ENCODE measurements around the gene ZFHX3.

Gene ZFHX3

GRCh38 chr16:73037331-73037745, 10.6 kb downstream of the ZFHX3 start:
- DNase-seq = no peak

DNA sequence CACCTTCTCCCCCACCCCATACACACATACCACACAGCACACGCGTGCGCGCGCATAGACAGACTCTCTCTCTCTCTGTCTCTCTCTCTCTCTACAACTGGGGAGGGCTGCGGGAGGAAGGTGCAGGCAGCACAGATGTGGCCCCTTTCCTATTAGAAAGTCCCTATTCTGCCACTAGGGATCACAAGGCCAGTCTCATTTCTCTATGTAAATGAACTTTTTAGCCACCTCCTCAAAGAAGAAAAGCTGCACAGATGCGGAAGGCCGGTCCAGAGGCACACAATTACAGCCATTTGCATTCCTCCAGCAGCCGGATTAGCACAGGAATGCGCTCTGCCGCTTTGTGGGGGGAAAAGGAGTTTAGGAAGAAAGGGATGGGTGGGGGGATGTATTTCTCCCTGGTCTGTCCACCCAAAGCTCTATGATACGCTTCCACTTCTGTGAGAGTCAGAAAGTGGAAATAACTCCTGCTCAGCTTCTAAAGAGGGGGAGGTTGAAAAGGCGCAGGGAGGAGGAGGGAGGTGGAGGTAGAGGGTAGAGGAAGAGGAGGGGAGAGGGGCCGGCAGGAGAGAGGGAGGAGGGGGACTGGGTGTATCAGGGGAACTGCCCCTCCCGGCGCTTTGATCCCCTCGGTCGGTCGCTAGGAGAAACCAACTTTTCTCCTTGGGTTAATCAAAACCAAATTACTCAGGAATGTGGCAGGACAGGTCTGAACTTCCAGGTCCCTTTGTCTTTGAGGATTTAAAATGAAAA, 11.7 kb downstream of the ZFHX3 start:
- no peak for DNase-seq

DNA sequence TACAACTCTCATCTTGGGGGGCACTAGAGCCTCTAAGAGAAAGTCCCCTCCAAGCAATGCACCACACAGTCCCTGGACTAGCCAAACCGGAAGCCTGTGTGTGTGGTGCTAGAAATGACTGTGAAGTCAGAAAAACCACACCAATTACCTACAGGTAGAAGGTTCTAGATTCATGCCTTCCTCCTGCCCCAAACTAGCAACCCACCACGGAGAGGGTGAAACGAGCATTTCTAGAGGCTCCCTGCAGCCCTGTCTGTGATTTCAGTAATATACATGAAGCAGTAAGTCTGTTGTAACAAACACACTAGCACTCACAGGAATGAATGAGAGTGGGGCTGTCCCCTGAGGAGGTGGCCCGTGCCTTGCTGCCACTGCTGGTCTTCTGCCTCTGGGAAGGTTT, 13.6 kb downstream of the ZFHX3 start:
- no peak for DNase-seq

- no peak for DNase-seq
Observed at GRCh38 chr16:73033271-73033998, 14.5 kb downstream of the ZFHX3 start.

DNA sequence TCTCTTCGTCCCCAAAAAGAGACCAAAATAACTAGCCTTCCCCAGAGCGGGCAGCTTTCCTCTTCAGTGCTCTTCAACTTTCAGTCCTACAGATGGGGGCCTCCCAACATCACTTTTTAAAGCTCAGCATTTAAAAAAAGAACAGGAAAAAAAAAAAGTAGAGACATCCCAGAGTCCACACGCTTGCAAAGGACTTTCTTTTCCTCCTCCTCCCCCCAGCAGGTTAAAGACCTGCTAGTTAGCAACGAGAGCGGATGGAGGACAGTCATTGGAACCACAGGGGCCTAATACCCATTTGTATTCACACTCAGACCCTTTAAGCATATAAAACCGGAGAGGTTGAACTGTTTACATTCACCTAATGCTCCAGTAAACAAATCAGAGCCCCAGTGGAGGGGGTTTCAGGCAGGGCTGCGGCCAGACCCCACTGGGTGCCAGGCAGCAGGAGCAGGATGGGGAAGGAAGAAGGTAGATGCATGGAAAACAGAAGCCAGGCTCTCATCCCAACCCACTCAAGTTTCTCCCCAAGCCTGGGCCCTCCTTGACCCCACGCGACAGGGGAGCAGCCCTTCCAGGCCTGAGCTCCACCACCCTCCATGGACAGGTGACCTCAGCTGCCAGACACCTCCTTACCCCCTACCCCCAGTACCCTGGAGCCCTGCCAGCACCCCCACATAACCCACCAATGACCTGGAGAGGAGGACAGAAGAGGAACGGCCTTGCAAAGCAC, 15.2 kb downstream of the ZFHX3 start:
- no peak for DNase-seq

DNA sequence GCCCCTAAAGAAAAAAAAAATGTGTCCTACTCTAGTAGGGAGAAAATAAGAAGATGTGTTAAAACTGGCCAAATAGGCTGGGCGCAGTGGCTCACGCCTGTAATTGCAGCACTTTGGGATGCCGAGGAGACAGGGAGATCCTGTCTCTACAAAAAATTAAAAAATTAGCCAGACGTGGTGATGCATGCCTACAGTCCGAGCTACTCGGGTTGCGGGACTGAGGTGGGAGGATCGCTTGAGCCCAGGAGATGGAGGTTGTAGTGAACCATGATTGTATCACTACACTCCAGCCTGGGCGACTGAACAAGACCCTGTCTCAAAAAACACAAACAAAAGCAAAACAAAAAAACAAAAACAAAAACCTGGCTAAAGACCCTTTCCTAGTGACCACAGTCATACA, 15.9 kb downstream of the ZFHX3 start:
- DNase-seq = no peak

- no peak for DNase-seq
Observed at GRCh38 chr16:73031155-73031866, 16.6 kb downstream of the ZFHX3 start.

DNA sequence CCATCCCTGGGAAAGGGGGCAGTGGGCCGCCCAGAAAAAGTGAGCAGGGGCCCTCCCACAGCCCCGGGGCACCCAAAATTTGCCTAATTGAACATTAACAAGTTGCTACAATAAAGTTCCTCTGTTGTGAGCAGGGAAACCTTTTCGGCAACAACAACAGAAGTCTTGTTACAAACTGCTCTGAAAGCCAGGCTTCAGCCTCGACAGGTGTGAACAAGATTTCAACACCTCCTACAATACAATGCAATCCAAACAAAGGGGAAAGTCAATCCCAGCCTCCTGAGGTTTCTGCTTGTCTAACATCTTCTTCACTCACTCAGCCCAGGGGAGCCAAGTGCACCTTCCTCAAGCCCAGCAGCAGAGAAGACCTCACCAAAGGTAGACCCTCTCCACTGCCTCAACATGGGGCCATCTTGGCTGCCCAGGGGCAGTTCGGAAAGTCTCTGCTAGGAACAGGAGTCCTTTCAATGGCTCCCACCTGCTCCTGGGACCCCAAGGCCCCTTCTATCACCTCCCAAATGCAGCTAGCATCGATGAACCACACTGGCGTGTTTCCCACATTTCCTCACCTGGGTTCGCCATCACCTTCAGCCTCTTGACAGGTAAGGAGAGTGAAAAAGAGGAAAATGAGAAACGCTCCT, 19.1 kb downstream of the ZFHX3 start:
- DNase-seq = no peak

- DNase-seq = no peak
Observed at GRCh38 chr16:73028263-73028662, 19.7 kb downstream of the ZFHX3 start.

- DNase-seq = no peak
Observed at GRCh38 chr16:73027685-73028111, 20.2 kb downstream of the ZFHX3 start.

- no peak for DNase-seq
Observed at GRCh38 chr16:73026754-73027684, 20.9 kb downstream of the ZFHX3 start.

DNA sequence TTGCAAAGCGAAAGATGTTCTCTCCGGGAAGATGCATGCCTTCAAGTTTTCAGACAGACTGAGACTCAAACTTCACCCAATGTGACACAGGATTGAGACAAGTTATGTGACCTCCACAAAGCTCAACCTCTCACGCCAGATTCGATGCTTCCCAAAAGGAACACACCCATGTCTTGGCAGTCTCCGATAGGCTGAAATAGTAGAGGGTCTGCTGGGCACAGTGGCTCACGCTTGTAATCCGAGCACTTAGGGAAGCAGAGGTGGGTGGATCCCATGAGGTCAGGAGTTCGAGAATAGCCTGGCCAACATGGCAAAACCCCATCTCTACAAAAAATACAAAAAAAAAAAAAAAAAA, 22.1 kb downstream of the ZFHX3 start:
- no peak for DNase-seq

GRCh38 chr16:73025151-73025855, 22.6 kb downstream of the ZFHX3 start:
- DNase-seq = no peak

- DNase-seq = no peak
Observed at GRCh38 chr16:73024571-73025105, 23.3 kb downstream of the ZFHX3 start.

DNA sequence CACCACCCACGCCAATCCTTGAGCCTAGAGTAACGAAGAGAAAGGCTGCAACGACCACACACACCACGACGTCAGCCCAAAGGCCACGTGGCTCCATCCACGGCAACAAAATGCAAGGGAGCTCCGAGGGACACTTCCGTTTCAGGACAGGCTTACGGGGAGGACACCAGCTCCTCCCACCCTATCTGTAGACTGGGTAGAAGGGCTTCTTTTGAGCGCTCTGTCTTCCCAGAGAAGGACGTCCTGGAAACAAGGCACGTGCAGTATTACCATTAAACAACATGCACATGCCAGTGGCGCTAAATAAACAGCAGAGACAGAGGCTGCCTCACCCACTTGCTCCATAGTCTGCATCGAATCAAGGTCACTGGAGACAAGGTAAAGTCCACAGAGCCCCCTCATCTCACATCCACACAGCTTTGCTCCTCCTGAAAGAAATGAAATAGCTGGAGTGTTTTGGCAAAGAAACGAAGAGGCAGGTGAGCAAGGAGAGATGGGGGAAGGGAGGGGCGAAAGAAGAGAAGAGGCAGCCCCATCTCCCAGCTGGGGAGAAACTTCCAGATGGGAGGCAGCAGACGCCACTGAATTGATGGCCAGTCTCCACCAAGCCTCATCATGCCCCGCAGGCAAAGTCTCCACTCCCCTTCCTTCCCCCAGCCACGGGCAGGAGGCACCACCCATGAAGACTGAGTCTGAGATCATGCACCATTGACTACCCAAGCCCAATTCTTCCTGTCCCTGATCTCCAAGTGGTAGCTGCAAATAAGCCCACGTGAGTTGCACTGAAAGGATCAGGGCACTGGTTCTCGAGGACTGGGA, 24.0 kb downstream of the ZFHX3 start:
- DNase-seq = no peak

- no peak for DNase-seq
Observed at GRCh38 chr16:73023320-73023719, 24.6 kb downstream of the ZFHX3 start.

GRCh38 chr16:73022534-73022933, 25.4 kb downstream of the ZFHX3 start:
- DNase-seq = no peak

DNA sequence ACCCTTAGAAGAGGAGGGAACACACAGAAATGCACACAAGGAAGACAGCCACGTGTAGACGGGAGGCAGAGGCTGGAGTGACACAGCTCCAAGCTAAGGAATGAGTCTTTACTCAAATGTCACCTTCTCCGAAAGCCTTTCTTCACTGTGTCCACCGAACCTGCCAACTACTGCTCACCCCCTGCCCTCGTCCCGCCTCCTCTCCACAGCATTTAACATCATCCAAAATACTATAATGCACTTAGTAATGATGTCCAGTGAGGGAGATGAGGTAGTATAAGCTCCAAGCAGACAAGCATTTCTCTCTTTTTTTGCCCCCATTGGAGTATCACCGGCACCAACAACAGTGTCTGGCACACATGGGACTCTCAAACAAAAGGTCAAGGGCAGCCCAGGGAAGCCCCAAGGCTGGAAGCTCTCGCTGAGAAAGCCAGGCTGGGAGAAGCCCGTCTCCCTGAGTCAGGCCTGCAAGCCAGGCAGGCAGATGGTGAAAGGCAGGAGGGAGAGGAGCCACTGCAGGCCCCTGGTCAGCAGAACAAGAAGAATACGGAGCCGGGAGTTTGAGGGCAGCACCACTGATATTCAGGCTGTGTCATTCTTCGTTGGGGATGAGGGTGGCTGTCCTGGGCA, 25.9 kb downstream of the ZFHX3 start:
- DNase-seq = no peak

- peak; percentile 2 for DNase-seq
Observed at GRCh38 chr16:73020409-73020884, 27.5 kb downstream of the ZFHX3 start.
